HEK293T (cell line): ENCODE results near the gene PCDHB10.
"Not testable (repeated sequence)": the region's sequence is repeated elsewhere in the genome, so short reads cannot be mapped to it uniquely, and the experiment has no call there.

Experiments used
- CTCF ChIA-PET: fragments of 350-600 bp; formaldehyde crosslinking; extraction: SDS; loops from one replicate; lab custom pipeline; 2021; ENCODE audit warnings: antibody characterized with exemption, inconsistent platforms; lab: Yijun Ruan, JAX
- POLR2A ChIA-PET: fragments of 350-600 bp; formaldehyde crosslinking; extraction: SDS; loops from one replicate; lab custom pipeline; 2020; ENCODE audit warnings: antibody characterized with exemption, inconsistent platforms; lab: Yijun Ruan, JAX
- DNase-seq: peaks from one replicate; pipeline ENCODE4 v3.0.0; 2012; ENCODE audit warnings: mixed read lengths; ENCODE audit errors: extremely low spot score
- ARNT ChIP-seq: fragments of 450-650 bp; IDR thresholded peaks from 2 replicates; pipeline ENCODE4 v1.6.1; 2017; ENCODE audit warnings: mild to moderate bottlenecking
- BHLHE40 ChIP-seq: fragments of 450-650 bp; IDR thresholded peaks from 2 replicates; pipeline ENCODE4 v1.6.1; 2016; ENCODE audit warnings: mild to moderate bottlenecking, moderate library complexity, borderline replicate concordance
- CTBP1 ChIP-seq: fragments of 450-650 bp; IDR thresholded peaks from 2 replicates; pipeline ENCODE4 v1.6.1; 2016; ENCODE audit warnings: borderline replicate concordance
- ELF4 ChIP-seq: fragments of 450-650 bp; IDR thresholded peaks from 2 replicates; pipeline ENCODE4 v1.6.1; 2017; ENCODE audit warnings: antibody characterized with exemption
- FOXA1 ChIP-seq: fragments of 450-650 bp; IDR thresholded peaks from 2 replicates; pipeline ENCODE4 v1.6.1; 2016; ENCODE audit warnings: mild to moderate bottlenecking
- FOXK2 ChIP-seq: fragments of 450-650 bp; IDR thresholded peaks from 2 replicates; pipeline ENCODE4 v1.6.1; 2016; ENCODE audit warnings: mild to moderate bottlenecking
- FOXM1 ChIP-seq: fragments of 450-650 bp; IDR thresholded peaks from 2 replicates; pipeline ENCODE4 v1.6.1; 2017; ENCODE audit warnings: mild to moderate bottlenecking, borderline replicate concordance
- HDGF ChIP-seq: fragments of 450-650 bp; IDR thresholded peaks from 2 replicates; pipeline ENCODE4 v1.6.1; 2017; ENCODE audit warnings: antibody characterized with exemption, borderline replicate concordance
- L3MBTL2 ChIP-seq: fragments of 450-650 bp; conservative IDR thresholded peaks from 2 replicates; pipeline ENCODE4 v1.6.1; 2016; ENCODE audit warnings: mild to moderate bottlenecking
- LEF1 ChIP-seq: fragments of 450-650 bp; IDR thresholded peaks from 2 replicates; pipeline ENCODE4 v1.6.1; 2017; ENCODE audit warnings: mild to moderate bottlenecking, borderline replicate concordance
- NFRKB ChIP-seq: fragments of 450-650 bp; IDR thresholded peaks from 2 replicates; pipeline ENCODE4 v1.6.1; 2016; ENCODE audit warnings: mild to moderate bottlenecking, moderate library complexity
- PKNOX1 ChIP-seq: fragments of 450-650 bp; IDR thresholded peaks from 2 replicates; pipeline ENCODE4 v1.6.1; 2016
- SP1 ChIP-seq: fragments of 450-650 bp; IDR thresholded peaks from 2 replicates; pipeline ENCODE4 v1.6.1; 2017
- SUZ12 ChIP-seq: fragments of 450-650 bp; IDR thresholded peaks from 2 replicates; pipeline ENCODE4 v1.6.1; 2016; ENCODE audit warnings: mild to moderate bottlenecking
- TARDBP ChIP-seq: fragments of 450-650 bp; IDR thresholded peaks from 2 replicates; pipeline ENCODE4 v1.6.1; 2016
- ZNF384 ChIP-seq: fragments of 450-650 bp; IDR thresholded peaks from 2 replicates; pipeline ENCODE4 v1.6.1; 2016

Gene PCDHB10

GRCh38 chr5:141234109-141234667 lies 42.0 kb downstream of the PCDHB10 start:
- POLR2A ChIA-PET = no interaction called here
- DNase-seq = no peak
- no peak for TF ChIP-seq FOXM1
- TF ChIP-seq SUZ12 = no peak
- no peak for TF ChIP-seq ELF4
- no peak for TF ChIP-seq LEF1
- no peak for TF ChIP-seq L3MBTL2
- TF ChIP-seq PKNOX1 = no peak
- no peak for TF ChIP-seq SP1
- no peak for TF ChIP-seq FOXK2
- TF ChIP-seq ARNT = no peak
- no peak for TF ChIP-seq TARDBP
- TF ChIP-seq HDGF = no peak
- no peak for TF ChIP-seq ZNF384
- TF ChIP-seq NFRKB = no peak
- TF ChIP-seq FOXA1 = no peak
- TF ChIP-seq CTBP1 = no peak
- CTCF ChIA-PET = interaction anchor here (0.6 to 1.7 kb wide), 17 partner anchors 11 to 1397 kb away, joined by 3 to 8 read pairs (median 4); partner anchors contain the start of genes PCDHB10, PCDHB14, PCDHB15 and PCDHB16

- DNase-seq, CTCF ChIA-PET, POLR2A ChIA-PET: not testable (repeated sequence)
These were observed 43.8 kb downstream of the PCDHB10 start for GRCh38 chr5:141235922-141236321.

- TF ChIP-seq TARDBP = no peak
These were observed 44.6 kb downstream of the PCDHB10 start for GRCh38 chr5:141236516-141237313.

GRCh38 chr5:141241496-141241895 lies 49.3 kb downstream of the PCDHB10 start:
- no peak for DNase-seq
- CTCF ChIA-PET = no interaction called here
- POLR2A ChIA-PET = no interaction called here

More at GRCh38 chr5:141236516-141237313, 44.6 kb downstream of the PCDHB10 start:
- ChIA-PET CTCF (no interaction called here), POLR2A (no interaction called here)
- no peak for DNase-seq

More at GRCh38 chr5:141241496-141241895, 49.3 kb downstream of the PCDHB10 start:
- TF ChIP-seq TARDBP = no peak
- TF ChIP-seq FOXA1 = no peak
- no peak for TF ChIP-seq ZNF384
- no peak for TF ChIP-seq BHLHE40
- no peak for TF ChIP-seq FOXM1
- no peak for TF ChIP-seq HDGF
- TF ChIP-seq SP1 = no peak
